Body of pancreas (tissue), 4 donors: ENCODE data around the gene ADK.

ENCODE experiments used
- CTCF ChIP-seq, 7 experiments: fragments of 450-650 bp in 4 of 7; fragments of 200-600 bp in 3 of 7; sonication (generic) in 3 of 7; IDR thresholded peaks; one replicate each; pipeline ENCODE4 v1.5.1; 2016 to 2019; ENCODE audit warnings: antibody characterized with exemption in 7 of 7
- POLR2A ChIP-seq, 3 donors: fragments of 450-650 bp; IDR thresholded peaks; one replicate each; pipeline ENCODE4 v1.6.1; 2016; ENCODE audit warnings: antibody characterized with exemption in 3 of 3, mild to moderate bottlenecking in 2 of 3

GRCh38 chr10:74382663-74383062, 231.6 kb downstream of the ADK start:
- TF ChIP-seq CTCF (IDR thresholded peaks at IDR 0.05) (no peak), POLR2A (IDR thresholded peaks at IDR 0.05) (no peak)
